Tibial nerve (tissue), 3 donors: ENCODE data around the gene MYOD1.

Source experiments
- CTCF ChIP-seq, 5 experiments: fragments of 200-600 bp in 3 of 5; fragments of 450-650 bp in 2 of 5; sonication (generic) in 3 of 5; IDR thresholded peaks; one replicate each; pipeline ENCODE4 v1.5.1; 2016 to 2019; ENCODE audit warnings: antibody characterized with exemption in 5 of 5, mild to moderate bottlenecking in 3 of 5, moderate library complexity in 2 of 5
- POLR2A ChIP-seq, 2 donors: fragments of 450-650 bp; IDR thresholded peaks; one replicate each; pipeline ENCODE4 v1.6.1; 2017; ENCODE audit warnings: antibody characterized with exemption in 2 of 2, mild to moderate bottlenecking in 2 of 2, moderate library complexity in 2 of 2

GRCh38 chr11:17750801-17751165 lies 31.4 kb downstream of the MYOD1 start:
- no peak for TF ChIP-seq CTCF (IDR thresholded peaks at IDR 0.05)
- TF ChIP-seq POLR2A (IDR thresholded peaks at IDR 0.05) = no peak
